Measurements from ENCODE around the gene SHC4.
"Not testable (repeated sequence)": the region's sequence is repeated elsewhere in the genome, so short reads cannot be mapped to it uniquely, and the experiment has no call there.

The SHC4 gene

DNA sequence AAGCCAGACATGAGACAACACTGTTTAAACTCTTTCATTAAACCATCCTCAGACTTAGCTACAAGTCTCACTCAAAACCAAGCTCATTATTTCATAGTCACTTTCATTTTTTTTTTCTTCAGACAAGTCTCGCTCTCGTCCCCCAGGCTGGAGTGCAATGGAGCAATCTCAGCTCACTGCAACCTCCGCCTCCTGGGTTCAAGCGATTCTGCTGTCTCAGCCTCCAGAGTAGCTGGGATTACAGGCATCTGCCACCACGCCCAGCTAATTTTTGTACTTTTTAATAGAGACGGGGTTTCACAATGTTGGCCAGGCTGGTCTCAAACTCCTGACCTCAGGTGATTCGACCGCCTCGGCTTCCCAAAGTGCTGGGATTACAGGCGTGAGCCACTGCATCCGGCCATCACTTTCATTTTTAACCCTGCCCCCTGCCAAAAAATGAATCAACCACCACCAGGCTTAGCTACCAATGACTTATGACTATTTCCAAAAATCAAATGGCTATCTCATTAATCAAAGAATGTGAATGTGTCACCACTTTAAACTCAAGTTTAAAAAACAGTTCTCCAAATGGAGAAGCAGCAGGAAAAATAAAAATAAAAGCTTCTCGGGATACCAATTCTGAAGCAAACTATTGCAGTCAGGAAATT, 173.1 kb downstream of the SHC4 start:
- not testable (repeated sequence) for DNase-seq

DNA sequence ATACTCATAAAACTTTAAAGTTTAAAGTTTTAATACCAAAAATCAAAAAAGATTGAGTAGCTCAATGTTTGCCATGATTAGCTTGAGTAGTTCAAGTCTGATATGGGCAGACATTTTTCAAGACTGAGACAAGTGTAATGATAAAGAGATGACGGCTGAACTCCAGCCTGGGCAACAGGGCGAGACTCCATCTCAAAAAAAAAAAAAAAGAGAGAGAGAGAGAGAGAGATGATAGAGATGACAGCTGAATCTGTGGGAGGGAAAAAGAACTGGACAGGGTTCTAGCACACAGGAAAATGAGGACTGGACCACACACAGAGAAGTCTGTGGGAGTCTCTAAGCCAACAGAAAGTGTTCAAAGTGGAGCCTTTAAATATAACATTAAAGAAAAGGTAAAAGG, 178.0 kb downstream of the SHC4 start:
- DNase-seq: no peak

DNA sequence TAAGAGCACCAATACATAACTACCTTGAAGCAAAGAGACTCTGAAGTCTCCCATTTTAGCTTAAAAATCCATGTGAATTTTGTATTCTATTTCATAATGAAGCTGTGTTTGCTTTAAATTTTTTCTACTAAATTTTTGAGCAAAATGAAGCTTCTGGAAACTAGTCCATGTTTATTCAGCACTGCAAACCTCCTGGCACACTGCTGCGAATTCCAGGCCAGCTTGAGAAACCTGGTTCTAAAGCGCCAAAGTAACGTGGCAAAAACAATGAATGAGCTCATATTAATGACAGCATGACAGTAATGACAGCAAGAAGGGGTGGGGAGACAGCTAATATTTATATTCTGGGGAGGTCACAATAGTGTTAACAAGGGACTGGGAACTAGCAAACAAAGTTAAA, 178.5 kb downstream of the SHC4 start:
- DNase-seq: no peak

DNA sequence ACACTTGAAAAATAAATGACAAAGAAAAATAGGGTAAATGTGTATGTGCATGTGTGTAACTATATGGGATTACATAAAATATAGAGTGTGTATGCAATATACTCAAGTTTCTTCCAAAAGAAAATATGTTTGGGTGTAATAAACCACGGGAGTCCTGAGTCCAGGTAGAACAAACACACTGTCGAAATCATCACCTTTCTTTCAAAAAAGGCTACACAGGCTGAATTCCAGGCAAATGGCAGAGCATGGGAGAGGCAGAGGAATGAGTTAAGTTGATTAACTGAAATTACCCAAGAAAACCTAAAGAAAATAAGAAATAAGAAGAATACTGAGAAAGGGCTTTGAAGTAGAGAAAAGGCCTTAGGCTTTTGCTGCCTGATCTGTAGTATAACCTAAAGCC, 179.0 kb downstream of the SHC4 start:
- DNase-seq: no peak

DNA sequence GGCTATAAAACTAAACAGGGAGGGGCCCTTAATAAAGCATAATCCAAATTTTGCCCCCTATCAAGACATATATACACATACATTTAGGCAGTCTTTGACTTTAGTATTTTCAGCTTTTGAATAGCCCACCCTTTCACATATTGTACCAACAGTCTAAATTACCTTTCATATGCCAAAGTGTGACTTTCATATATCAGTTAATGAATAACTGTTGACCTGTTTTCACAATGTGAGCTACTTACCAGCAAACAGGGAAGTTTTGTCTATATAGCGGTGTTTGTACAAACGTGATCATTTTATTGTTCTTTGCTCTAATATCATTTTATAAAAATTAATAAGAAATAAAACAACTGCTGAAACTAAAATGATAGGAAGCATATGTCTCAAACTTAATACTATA, 180.8 kb downstream of the SHC4 start:
- DNase-seq: no peak

DNA sequence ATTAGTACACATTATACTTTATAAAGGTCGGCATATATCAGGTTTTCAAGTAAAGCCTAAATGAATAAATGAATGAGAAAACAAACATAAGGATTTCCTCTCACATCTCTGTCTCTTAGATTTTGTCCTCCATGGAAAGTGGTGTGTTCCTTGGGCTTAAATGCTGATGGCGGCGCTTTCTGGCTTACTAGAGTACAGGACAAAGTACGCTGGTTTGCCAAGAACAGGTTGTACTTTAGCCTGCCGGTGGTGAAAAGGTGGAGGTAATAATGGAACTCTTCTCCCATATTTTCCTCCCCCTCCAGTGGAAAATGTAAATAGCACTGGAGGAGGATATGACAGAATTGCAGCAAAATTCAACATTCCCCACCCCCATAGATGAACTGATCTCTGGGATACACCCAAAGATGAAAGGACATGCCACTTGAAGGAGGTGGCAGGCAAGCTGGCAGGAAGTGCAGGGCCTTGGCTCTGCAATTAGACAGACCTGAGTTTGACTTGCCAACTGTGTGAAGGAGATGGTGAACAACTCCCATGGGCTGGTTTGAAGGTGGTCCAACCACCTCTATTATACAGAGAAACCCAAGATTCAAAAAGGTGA, 182.1 kb downstream of the SHC4 start:
- no peak for DNase-seq

DNA sequence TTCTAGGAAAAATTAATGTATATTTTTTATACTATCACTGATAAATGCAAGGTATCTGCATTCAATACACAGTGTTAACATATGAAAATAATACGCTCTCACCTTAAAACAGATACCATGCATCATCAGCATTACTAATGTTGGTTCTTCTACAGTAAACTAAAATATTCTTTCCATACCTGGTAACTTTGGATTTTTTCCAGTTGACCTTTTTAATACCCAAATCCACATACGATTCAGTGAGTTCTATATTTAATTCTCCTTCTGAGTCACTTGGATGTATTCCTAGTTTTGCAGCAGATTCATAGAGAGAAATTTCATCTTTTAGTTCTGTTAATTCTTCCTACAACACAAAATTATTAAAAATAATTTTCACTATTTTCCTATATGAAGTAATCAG, 182.7 kb downstream of the SHC4 start:
- DNase-seq: no peak

DNA sequence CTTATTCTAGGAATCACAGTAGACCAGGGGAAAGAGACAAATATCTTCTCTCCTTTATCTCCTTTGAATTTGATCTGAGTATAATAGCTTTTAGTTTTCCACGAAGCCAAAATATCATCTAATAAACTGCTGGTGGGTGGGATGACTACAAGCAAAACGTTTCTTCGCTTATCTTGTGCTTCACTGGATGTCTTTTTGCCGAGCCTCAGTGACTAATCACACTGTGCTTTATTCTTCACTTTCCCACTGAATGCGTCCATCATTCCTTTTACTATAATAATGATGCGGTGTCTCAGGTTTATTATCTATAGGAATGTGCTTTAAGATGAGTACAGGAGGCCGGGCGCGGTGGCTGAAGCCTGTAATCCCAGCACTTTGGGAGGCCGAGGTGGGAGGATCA, 185.4 kb downstream of the SHC4 start:
- no peak for DNase-seq

DNA sequence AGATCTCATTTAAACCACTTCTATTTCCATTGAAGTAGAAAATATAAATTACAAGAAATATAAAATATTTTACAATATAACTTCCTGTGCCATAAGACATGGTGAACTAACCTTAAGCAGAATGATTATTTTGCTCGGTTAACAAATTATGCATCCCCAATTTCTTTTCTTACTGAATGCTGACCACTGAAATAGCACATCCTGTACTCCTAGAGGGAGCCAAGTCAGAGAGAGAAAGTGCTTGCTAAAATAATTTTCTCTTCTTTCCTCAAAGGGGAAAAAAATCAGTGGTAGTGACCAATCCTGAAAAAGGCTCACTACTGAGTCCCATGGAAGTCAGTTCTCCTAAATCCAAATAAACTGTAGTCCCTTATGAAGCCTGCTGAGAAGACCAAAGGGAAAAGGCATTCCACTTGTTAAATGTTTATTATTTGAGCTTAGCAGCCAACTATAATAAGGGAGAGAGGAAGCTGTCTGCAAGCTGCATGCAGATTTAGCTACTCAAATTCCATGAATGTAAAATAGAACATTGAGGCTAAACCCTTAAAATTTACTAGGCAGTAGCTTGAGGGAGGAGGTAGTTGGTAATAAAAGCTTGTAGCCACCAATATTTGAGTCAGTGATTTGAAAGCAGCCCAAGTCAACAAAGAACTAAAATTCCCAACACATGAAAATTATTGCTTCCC, 185.9 kb downstream of the SHC4 start:
- DNase-seq: no peak

DNA sequence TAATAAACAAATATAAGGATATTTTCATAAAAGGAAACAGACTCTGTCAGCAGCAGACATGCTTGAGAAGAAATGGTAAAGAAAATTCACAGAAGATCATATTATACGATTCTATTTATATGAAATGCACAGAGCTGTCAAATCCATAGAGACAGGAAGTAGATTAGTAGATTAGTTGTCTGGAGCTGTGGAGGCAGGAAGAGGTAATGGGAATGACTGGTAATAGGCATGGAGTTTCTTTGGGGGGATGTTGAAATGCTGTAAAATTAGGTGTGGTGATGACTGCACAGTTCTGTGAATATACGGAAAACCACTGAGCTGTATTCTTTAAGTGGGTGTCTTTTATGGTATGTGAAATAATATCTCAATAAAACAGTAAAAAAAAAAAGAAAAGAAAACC, 188.2 kb downstream of the SHC4 start:
- DNase-seq: no peak

DNA sequence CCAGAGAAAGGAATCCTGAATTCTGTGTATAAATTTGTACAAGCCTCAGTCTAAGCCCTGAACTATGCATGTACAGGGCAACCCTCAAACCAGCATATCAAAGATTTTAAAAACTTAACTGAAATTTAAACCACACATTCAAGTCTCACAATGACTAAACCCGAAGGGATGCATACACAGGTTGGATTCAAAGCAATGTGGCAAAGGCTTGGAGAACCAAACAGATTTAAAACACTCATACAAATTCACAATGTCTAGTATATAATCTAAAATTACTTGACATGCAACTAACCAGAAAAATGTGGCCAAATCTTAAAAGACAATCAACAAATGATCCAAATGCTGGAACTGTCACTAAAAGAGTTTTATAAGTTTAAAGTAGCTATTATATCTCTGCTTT, 189.2 kb downstream of the SHC4 start:
- no peak for DNase-seq
